ENCODE measurements around the gene JPT1. TPM values are rescaled to one million over a fixed set of nuclear protein-coding genes. Genes with fewer than 3 reads are reported as not detected.

The JPT1 gene
- total RNA-seq, 4 donors from 2014 or later: 18.8 to 45.9 (median 31.7) TPM

- DNase-seq (ENCODE audit: low spot score): no peak
- TF ChIP-seq, protein P1, sequence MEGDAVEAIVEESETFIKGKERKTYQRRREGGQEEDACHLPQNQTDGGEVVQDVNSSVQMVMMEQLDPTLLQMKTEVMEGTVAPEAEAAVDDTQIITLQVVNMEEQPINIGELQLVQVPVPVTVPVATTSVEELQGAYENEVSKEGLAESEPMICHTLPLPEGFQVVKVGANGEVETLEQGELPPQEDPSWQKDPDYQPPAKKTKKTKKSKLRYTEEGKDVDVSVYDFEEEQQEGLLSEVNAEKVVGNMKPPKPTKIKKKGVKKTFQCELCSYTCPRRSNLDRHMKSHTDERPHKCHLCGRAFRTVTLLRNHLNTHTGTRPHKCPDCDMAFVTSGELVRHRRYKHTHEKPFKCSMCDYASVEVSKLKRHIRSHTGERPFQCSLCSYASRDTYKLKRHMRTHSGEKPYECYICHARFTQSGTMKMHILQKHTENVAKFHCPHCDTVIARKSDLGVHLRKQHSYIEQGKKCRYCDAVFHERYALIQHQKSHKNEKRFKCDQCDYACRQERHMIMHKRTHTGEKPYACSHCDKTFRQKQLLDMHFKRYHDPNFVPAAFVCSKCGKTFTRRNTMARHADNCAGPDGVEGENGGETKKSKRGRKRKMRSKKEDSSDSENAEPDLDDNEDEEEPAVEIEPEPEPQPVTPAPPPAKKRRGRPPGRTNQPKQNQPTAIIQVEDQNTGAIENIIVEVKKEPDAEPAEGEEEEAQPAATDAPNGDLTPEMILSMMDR (IDR thresholded peaks at IDR 0.05): no peak
- ATAC-seq (ENCODE audit: low FRiP score): no peak
Observed at GRCh38 chr17:75183999-75184884, 29.9 kb upstream of the JPT1 start.

GRCh38 chr17:75182569-75183436, 28.5 kb upstream of the JPT1 start, which contains the start of gene SUMO2:
TSS of gene SUMO2 (minus strand) at chr17:75182959. CDS start at chr17:75182834, 125 bp downstream.
- TF ChIP-seq, protein P1 (IDR thresholded peaks at IDR 0.05): peak in 1 of 3 donors; percentile 9
- ATAC-seq (ENCODE audit: low FRiP score) (peak; percentile 96), DNase-seq (ENCODE audit: low spot score) (peak; percentile 84)

DNA sequence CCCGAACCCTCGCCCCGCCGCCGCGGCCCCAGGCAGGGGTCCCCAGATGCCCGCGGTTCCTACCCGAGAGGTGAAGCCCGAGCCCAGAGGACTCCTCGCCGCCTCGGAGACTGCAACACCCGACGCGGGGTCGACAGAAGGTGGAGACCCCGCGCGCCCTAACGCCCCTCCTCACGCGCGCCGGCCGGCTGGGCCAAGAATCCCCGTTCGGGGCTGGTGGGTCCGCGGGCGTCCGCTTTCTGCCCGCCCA, 27.9 kb upstream of the JPT1 start:
- ATAC-seq (ENCODE audit: low FRiP score): no peak
- TF ChIP-seq, protein P1 (IDR thresholded peaks at IDR 0.05): no peak
- DNase-seq (ENCODE audit: low spot score): no peak

- peak; percentile 29 for DNase-seq (ENCODE audit: low spot score)
- TF ChIP-seq, protein P1 (IDR thresholded peaks at IDR 0.05): no peak
- ATAC-seq (ENCODE audit: low FRiP score): no peak
Observed at GRCh38 chr17:75181608-75182318, 27.5 kb upstream of the JPT1 start.

- ATAC-seq (ENCODE audit: low FRiP score): no peak
- TF ChIP-seq, protein P1 (IDR thresholded peaks at IDR 0.05): no peak
- DNase-seq (ENCODE audit: low spot score): no peak
Observed at GRCh38 chr17:75181110-75181509, 26.8 kb upstream of the JPT1 start.

DNA sequence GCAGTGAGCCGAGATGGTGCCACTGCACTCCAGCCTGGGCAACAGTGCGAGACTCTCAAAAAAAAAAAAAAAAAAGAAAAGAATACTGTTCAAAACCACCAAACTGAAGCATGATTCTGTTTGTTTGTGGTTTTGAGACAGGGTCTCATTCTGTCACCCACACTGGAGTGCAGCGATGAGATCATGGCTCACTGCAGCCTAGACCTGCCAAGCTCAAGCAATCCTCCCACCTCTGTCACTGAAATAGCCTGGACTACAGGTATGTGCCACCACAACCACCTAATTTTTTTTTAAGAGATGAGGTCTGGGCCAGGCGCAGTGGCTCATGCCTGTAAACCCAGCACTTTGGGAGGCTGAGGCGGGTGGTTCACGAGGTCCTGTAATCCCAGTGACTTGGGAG, 24.1 kb upstream of the JPT1 start:
- no peak for DNase-seq (ENCODE audit: low spot score)
- no peak for ATAC-seq (ENCODE audit: low FRiP score)
- TF ChIP-seq, protein P1 (IDR thresholded peaks at IDR 0.05): no peak
